ENCODE results near the gene PSMB8.

The PSMB8 gene

DNA sequence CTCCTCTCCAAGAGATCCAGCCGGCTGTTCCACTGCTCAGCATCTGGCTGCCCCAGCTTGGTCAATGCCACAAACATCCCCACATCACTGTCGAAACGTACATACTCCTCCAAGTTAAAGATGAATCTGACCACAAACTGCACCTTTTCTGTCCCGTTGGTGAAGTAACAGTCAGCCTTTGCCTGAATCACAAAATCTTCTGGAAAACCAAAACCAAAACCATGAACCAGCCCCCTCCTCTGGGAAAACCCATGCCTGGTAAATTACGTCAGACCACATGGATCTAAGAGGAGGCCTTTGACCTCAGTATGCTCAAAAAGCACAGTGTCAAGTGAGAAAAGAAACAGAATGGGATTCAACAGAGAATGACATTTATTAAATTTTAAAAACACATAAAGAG, 28.7 kb downstream of the PSMB8 start:
- TF ChIP-seq, protein P1, sequence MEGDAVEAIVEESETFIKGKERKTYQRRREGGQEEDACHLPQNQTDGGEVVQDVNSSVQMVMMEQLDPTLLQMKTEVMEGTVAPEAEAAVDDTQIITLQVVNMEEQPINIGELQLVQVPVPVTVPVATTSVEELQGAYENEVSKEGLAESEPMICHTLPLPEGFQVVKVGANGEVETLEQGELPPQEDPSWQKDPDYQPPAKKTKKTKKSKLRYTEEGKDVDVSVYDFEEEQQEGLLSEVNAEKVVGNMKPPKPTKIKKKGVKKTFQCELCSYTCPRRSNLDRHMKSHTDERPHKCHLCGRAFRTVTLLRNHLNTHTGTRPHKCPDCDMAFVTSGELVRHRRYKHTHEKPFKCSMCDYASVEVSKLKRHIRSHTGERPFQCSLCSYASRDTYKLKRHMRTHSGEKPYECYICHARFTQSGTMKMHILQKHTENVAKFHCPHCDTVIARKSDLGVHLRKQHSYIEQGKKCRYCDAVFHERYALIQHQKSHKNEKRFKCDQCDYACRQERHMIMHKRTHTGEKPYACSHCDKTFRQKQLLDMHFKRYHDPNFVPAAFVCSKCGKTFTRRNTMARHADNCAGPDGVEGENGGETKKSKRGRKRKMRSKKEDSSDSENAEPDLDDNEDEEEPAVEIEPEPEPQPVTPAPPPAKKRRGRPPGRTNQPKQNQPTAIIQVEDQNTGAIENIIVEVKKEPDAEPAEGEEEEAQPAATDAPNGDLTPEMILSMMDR (IDR thresholded peaks at IDR 0.05), result no peak

DNA sequence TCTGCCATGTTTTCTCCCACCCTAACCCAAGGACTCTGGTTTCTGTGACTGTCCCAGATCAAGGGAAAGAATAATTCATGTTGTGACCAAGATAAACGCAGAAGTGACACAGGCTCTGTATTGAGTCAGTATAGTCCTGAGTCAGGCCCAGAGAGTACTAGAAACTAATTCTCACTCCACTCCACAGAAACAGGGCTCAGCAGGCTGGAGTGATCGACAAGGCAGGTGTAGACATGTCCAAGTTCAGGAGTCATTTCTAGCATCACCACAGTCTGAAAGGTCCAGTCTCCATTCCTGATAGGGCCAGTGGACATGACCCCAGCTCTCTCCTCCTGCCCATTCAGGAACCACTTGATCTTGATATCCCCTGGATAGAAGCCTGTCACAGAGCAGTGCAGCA, 29.7 kb downstream of the PSMB8 start:
- TF ChIP-seq, protein P1 (IDR thresholded peaks at IDR 0.05), result no peak

DNA sequence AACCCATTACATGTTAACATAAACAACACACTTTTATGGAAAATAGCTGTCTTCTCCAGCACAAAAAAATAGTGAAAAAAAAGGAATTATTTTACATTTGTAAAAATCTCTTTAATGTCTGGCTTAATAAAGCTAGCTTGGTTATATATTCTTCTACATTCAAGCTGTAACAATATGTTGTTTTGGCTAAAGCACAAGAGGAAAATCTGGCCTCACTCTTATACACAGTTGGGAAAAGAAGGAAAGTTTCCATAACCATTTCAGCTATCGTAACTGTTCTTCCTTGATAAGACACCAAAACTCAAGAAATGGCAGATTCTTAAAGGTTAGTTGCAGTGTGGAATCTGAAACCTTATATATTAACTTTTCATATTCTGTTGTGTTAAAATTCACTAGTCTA, 34.7 kb downstream of the PSMB8 start:
- TF ChIP-seq, protein P1 (IDR thresholded peaks at IDR 0.05), result no peak

DNA sequence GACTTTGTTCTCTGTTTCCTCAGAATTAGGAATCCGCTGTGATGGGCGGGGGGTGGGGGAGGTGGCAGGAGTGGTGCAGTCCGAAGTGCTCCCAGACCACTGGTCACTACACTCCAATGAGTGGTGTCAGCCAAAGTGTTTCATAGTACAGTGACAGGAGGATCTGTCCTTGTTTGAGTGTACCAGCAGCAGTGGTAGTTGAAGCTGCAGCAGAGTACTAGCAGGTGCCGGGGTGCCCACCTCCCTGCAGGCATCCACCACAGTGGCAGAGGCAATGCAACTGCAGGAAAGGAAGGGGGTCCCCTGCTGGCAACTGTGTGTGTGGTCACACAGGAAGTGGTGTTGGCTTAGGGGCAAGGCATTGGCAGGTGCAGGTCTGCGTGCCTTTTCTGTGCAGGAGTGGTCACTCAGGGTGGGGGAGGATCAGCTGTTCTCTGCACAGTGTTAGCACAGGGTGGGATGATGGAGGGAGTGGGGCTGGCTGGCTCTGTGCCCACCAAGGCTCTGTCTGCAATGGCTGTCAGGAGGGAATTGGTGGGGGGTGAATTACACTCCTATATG, 36.7 kb downstream of the PSMB8 start:
- TF ChIP-seq, protein P1 (IDR thresholded peaks at IDR 0.05), result no peak

DNA sequence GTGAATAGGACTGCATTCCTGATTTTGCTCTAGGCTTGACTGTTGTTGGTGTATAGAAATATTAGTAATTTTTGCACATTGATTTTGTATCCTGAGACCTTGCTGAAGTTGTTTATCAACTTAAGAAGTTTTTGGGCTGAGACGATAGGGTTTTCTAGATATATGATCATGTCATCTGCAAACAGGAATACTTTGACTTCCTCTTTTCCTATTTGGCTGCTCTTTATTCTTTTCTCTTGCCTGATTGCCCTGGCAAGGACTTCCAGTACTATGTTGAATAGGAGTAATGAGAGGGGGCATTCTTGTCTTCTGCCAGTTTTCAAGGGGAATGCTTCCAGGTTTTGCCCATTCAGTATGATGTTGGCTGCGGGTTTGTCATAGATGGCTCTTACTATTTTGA, 40.4 kb downstream of the PSMB8 start:
- TF ChIP-seq, protein P1 (IDR thresholded peaks at IDR 0.05), result no peak

DNA sequence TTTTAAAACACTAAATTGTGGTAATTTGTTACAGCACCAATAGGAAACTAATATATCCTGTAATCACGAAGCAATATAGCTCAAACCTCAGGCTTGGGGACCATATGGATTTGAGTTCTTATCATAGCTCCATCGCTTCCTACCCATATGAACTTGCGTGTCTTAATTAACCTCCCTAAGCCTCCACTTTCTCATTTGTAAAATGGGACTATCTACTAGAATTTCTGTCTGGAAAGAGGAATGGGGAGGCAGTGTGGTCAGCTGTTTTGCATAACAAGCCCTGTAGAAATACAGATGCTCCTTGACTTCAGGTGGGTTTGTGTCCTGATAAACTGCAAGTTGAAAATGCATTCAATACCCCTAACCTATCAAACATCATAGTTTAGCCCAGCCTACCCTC, 44.1 kb downstream of the PSMB8 start:
- TF ChIP-seq, protein P1 (IDR thresholded peaks at IDR 0.05), result no peak

DNA sequence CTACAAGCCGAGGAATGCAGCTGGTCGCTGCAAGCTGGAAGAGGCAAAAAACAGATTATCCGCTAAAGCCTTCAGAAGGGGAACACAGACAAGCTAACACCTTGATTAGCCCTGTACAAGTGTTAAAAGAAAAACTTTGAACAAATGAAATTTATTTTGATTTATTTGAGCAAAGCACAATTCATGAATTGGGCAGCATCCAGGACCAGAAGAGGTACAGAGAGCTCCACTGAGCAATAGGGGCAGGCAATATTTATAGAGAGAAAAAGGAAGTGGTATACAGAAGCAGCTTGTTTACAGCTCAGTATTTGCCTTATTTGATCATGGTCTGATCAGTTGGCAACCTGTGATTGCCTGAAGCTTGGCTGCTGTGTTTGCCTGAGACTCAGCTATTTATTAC, 44.7 kb downstream of the PSMB8 start:
- TF ChIP-seq, protein P1 (IDR thresholded peaks at IDR 0.05), result no peak
